ENCODE results near the gene FOXJ3.

FOXJ3 gene

GRCh38 chr1:42152119-42152518 lies 182.9 kb downstream of the FOXJ3 start:
- DNase-seq (ENCODE audit: low spot score), result no peak
- TF ChIP-seq CTCF (IDR thresholded peaks at IDR 0.05; ENCODE audit: extremely low read depth, missing control alignments), result no peak

- no peak for TF ChIP-seq CTCF (IDR thresholded peaks at IDR 0.05; ENCODE audit: extremely low read depth, missing control alignments)
- no peak for DNase-seq (ENCODE audit: low spot score)
Observed at GRCh38 chr1:42150651-42151050, 184.4 kb downstream of the FOXJ3 start.

GRCh38 chr1:42148166-42148565 lies 186.9 kb downstream of the FOXJ3 start:
- TF ChIP-seq CTCF (IDR thresholded peaks at IDR 0.05; ENCODE audit: extremely low read depth, missing control alignments), result no peak

GRCh38 chr1:42146626-42147320 lies 188.3 kb downstream of the FOXJ3 start:
- peak; percentile 88 for TF ChIP-seq CTCF (IDR thresholded peaks at IDR 0.05; ENCODE audit: extremely low read depth, missing control alignments)
- peak; percentile 86 for DNase-seq (ENCODE audit: low spot score)

More at GRCh38 chr1:42148166-42148565, 186.9 kb downstream of the FOXJ3 start:
- no peak for DNase-seq (ENCODE audit: low spot score)

GRCh38 chr1:42145764-42146625 lies 189.0 kb downstream of the FOXJ3 start:
- no peak for TF ChIP-seq CTCF (IDR thresholded peaks at IDR 0.05; ENCODE audit: extremely low read depth, missing control alignments)
- DNase-seq (ENCODE audit: low spot score), result no peak

- DNase-seq (ENCODE audit: low spot score), result no peak
- TF ChIP-seq CTCF (IDR thresholded peaks at IDR 0.05; ENCODE audit: extremely low read depth, missing control alignments), result no peak
Observed at GRCh38 chr1:42145389-42145716, 189.7 kb downstream of the FOXJ3 start.

GRCh38 chr1:42144711-42145388 lies 190.2 kb downstream of the FOXJ3 start:
- no peak for TF ChIP-seq CTCF (IDR thresholded peaks at IDR 0.05; ENCODE audit: extremely low read depth, missing control alignments)
- DNase-seq (ENCODE audit: low spot score), result no peak

Data from GM20000 (cell line).